ENCODE data around the gene DRAP1.
A peak's percentile ranks its signal among the peaks of the same experiment; 100 is the strongest.

DNA sequence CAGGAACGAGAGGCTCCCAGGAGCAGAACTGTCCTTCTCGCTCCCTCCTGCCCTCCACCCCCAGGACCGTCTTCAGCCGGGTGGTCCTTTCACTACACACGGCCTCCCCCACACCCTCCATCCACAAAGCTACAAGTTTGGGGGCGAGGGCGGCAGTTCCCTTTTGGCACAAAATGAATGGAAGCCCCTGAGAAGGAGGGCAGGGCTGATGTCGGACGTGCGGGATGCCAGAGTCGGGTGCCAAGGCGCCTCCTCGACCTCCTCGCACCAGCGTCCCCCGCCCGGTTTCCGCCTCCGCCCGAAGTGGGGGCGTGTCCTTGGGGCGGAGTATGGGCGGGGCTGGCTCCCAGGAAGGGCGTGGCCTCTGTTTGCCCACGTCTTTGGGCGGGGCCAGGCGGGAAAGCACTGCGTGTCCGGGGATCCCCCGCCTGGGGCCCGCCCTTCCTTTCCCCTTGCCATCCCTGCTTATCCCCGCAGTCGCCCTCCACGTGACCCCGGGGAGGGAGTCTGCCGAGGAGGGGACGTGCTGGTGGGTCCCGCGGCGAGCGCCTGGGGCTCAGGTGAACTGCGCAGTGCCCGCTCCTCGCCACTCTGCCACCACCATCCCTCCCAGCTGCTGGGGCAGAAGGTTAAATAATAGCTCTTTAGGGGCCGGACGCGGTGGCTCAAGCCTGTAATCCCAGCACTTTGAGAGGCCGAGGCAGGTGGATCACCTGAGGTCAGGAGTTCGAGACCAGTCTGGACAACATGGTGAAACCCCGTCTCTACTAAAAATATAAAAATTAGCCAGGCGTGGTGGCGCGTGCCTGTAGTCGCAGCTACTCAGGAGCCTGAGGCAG, 45.7 kb upstream of the DRAP1 start:
- TF ChIP-seq CTCF (IDR thresholded peaks at IDR 0.05; ENCODE audit: insufficient read depth, low read length) (no peak), POLR2AphosphoS5 (IDR thresholded peaks at IDR 0.05; ENCODE audit: low read depth) (peak; percentile 48; the same call in 1 of the 2 replicates)
- TF ChIP-seq, protein P1, sequence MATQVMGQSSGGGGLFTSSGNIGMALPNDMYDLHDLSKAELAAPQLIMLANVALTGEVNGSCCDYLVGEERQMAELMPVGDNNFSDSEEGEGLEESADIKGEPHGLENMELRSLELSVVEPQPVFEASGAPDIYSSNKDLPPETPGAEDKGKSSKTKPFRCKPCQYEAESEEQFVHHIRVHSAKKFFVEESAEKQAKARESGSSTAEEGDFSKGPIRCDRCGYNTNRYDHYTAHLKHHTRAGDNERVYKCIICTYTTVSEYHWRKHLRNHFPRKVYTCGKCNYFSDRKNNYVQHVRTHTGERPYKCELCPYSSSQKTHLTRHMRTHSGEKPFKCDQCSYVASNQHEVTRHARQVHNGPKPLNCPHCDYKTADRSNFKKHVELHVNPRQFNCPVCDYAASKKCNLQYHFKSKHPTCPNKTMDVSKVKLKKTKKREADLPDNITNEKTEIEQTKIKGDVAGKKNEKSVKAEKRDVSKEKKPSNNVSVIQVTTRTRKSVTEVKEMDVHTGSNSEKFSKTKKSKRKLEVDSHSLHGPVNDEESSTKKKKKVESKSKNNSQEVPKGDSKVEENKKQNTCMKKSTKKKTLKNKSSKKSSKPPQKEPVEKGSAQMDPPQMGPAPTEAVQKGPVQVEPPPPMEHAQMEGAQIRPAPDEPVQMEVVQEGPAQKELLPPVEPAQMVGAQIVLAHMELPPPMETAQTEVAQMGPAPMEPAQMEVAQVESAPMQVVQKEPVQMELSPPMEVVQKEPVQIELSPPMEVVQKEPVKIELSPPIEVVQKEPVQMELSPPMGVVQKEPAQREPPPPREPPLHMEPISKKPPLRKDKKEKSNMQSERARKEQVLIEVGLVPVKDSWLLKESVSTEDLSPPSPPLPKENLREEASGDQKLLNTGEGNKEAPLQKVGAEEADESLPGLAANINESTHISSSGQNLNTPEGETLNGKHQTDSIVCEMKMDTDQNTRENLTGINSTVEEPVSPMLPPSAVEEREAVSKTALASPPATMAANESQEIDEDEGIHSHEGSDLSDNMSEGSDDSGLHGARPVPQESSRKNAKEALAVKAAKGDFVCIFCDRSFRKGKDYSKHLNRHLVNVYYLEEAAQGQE (IDR thresholded peaks at IDR 0.05; ENCODE audit: insufficient replicate concordance, low read depth) = no peak
